Superior temporal gyrus (tissue), 1 donor: ENCODE data around the gene DGKI.
"Not testable (repeated sequence)": the region's sequence is repeated elsewhere in the genome, so short reads cannot be mapped to it uniquely, and the experiment has no call there.

Source experiments
- DNase-seq: peaks from one replicate; pipeline ENCODE4 v3.0.0-alpha.2; 2016; ENCODE audit errors: extremely low spot score

Gene DGKI

GRCh38 chr7:137835486-137836112 lies 11.2 kb downstream of the DGKI start:
- no peak for DNase-seq

GRCh38 chr7:137834552-137834951 lies 12.2 kb downstream of the DGKI start:
- no peak for DNase-seq

- not testable (repeated sequence) for DNase-seq
Observed at GRCh38 chr7:137832990-137833389, 13.8 kb downstream of the DGKI start.

- DNase-seq, result no peak
Observed at GRCh38 chr7:137832382-137832781, 14.4 kb downstream of the DGKI start.

GRCh38 chr7:137831555-137831954 lies 15.2 kb downstream of the DGKI start:
- DNase-seq, result not testable (repeated sequence)

- no peak for DNase-seq
Observed at GRCh38 chr7:137829337-137829992, 17.3 kb downstream of the DGKI start.

- DNase-seq, result no peak
Observed at GRCh38 chr7:137828456-137828855, 18.3 kb downstream of the DGKI start.

GRCh38 chr7:137825489-137825888 lies 21.3 kb downstream of the DGKI start:
- no peak for DNase-seq

- no peak for DNase-seq
Observed at GRCh38 chr7:137820677-137821420, 25.9 kb downstream of the DGKI start.

GRCh38 chr7:137820156-137820555 lies 26.6 kb downstream of the DGKI start:
- no peak for DNase-seq

- DNase-seq, result no peak
Observed at GRCh38 chr7:137818036-137818435, 28.7 kb downstream of the DGKI start.

GRCh38 chr7:137816696-137817320 lies 30.0 kb downstream of the DGKI start:
- DNase-seq, result no peak

- DNase-seq, result peak; percentile 16
Observed at GRCh38 chr7:137813541-137813940, 33.2 kb downstream of the DGKI start.

GRCh38 chr7:137810248-137810647 lies 36.5 kb downstream of the DGKI start:
- no peak for DNase-seq

GRCh38 chr7:137804836-137805235 lies 41.9 kb downstream of the DGKI start:
- no peak for DNase-seq

GRCh38 chr7:137801491-137801890 lies 45.3 kb downstream of the DGKI start:
- no peak for DNase-seq

- no peak for DNase-seq
Observed at GRCh38 chr7:137801003-137801402, 45.8 kb downstream of the DGKI start.

- DNase-seq, result no peak
Observed at GRCh38 chr7:137798073-137798763, 48.6 kb downstream of the DGKI start.

- no peak for DNase-seq
Observed at GRCh38 chr7:137795211-137795610, 51.6 kb downstream of the DGKI start.

GRCh38 chr7:137791930-137792329 lies 54.8 kb downstream of the DGKI start:
- DNase-seq, result no peak

- no peak for DNase-seq
Observed at GRCh38 chr7:137790828-137791227, 55.9 kb downstream of the DGKI start.
